ENCODE measurements around the gene NSUN2. TPM values are rescaled to one million over a fixed set of nuclear protein-coding genes. Genes with fewer than 3 reads are reported as not detected.

The NSUN2 gene
- 10 to 100 TPM; 37.7 to 65.8 (median 49.0) TPM for total RNA-seq

GRCh38 chr5:6632888-6633468, at the start of gene NSUN2, which contains the start of gene SRD5A1:
TSS of gene NSUN2 (minus strand) at chr5:6633044. CDS start at chr5:6632979, 65 bp downstream.
TSS of gene SRD5A1 (plus strand) at chr5:6633440. CDS start at chr5:6633577, 137 bp downstream.
- no peaks in the 10 kb centered on the region for H3K9me3 ChIP-seq
- peak within 1 kb of the TSS; percentile 82 to 94 (median 86) for H3K4me3 ChIP-seq
- peaks cover 18 to 71% (median 26%) of the 10 kb centered on the region in 3 donors for H3K4me1 ChIP-seq
- peak; percentile 66 for DNase-seq
- H3K27me3 ChIP-seq = no peaks in the 10 kb centered on the region
- H3K36me3 ChIP-seq = peaks cover 0 to 36% (median 18%) of the 10 kb centered on the region in 3 donors
- H3K27ac ChIP-seq = peak within 1 kb of the TSS; percentile 88 to 96 (median 91)
- 0% methylated on average over 1 to 4 of the region's 66 CpGs for WGBS, 2 donors
- TF ChIP-seq POLR2A (IDR thresholded peaks at IDR 0.05) = peak in 2 of 4 donors; percentile 3 to 8
- TF ChIP-seq, protein P1, sequence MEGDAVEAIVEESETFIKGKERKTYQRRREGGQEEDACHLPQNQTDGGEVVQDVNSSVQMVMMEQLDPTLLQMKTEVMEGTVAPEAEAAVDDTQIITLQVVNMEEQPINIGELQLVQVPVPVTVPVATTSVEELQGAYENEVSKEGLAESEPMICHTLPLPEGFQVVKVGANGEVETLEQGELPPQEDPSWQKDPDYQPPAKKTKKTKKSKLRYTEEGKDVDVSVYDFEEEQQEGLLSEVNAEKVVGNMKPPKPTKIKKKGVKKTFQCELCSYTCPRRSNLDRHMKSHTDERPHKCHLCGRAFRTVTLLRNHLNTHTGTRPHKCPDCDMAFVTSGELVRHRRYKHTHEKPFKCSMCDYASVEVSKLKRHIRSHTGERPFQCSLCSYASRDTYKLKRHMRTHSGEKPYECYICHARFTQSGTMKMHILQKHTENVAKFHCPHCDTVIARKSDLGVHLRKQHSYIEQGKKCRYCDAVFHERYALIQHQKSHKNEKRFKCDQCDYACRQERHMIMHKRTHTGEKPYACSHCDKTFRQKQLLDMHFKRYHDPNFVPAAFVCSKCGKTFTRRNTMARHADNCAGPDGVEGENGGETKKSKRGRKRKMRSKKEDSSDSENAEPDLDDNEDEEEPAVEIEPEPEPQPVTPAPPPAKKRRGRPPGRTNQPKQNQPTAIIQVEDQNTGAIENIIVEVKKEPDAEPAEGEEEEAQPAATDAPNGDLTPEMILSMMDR (IDR thresholded peaks at IDR 0.05) = no peak
- intact Hi-C loops (cut with DNase I) = no loop called here

GRCh38 chr5:6682239-6682638, 49.4 kb upstream of the NSUN2 start:
- TF ChIP-seq, protein P1 (IDR thresholded peaks at IDR 0.05) = no peak
- TF ChIP-seq POLR2A (IDR thresholded peaks at IDR 0.05) = no peak
- 54 to 75% methylated on average over 11 of the region's 11 CpGs for WGBS, 2 donors
- DNase-seq = no peak

DNA sequence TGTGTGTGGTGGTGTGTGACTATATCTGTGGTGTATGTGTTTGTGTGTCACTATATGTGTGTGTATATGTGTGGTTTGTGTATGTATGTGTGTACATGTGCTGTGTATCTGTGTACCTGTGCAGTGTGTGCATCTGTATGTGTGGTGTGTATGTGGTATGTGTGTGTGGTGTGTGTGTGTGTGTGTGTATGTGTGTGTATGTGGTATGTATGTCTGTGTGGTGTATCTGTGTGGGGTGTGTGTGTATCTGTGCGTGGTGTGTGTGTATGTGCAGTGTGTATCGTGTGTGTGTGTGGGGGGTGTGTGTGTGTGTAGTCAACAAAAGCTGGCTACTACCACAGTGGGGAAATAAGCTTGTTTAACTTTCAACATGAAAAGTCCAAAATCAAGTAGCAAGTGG, 48.8 kb upstream of the NSUN2 start:
- Histone ChIP-seq H3K4me1 (no peaks in the 10 kb centered on the region), H3K27me3 (peaks cover 0 to 24% (median 0%) of the 10 kb centered on the region in 4 donors), H3K36me3 (no peaks in the 10 kb centered on the region), H3K27ac (no peak overlapping the region), H3K4me3 (no peak overlapping the region), H3K9me3 (no peaks in the 10 kb centered on the region)
- 46 to 96% methylated on average over 2 of the region's 2 CpGs for WGBS, 2 donors
- intact Hi-C loops (cut with DNase I) = no loop called here
- no peak for DNase-seq
- no peak for TF ChIP-seq POLR2A (IDR thresholded peaks at IDR 0.05)
- TF ChIP-seq, protein P1 (IDR thresholded peaks at IDR 0.05) = no peak

More at GRCh38 chr5:6682239-6682638, 49.4 kb upstream of the NSUN2 start:
- no peaks in the 10 kb centered on the region for H3K9me3 ChIP-seq
- H3K4me1 ChIP-seq = peaks cover 0 to 3% (median 0%) of the 10 kb centered on the region in 3 donors
- intact Hi-C loops (cut with DNase I) = no loop called here
- no peak overlapping the region for H3K27ac ChIP-seq
- no peaks in the 10 kb centered on the region for H3K36me3 ChIP-seq
- no peak overlapping the region for H3K4me3 ChIP-seq
- peaks cover 0 to 24% (median 0%) of the 10 kb centered on the region in 4 donors for H3K27me3 ChIP-seq

DNA sequence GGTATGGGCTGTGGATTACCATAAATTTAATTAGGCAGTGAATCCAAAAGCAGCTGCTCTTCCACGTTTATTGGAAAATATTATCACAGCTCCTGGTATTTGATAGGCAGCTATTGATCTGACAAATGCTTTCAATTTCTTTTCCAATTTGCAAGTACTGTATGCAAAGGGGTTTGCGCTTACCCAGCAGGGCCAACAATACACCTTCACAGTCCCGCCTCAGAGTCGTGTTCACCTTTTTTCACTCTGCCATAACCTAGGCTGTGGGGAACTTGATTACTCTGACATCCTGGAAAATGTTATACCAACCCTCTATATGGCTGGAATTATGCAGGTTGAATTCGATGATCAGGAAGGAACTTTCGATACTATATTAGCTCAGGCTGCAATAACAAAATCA, 48.1 kb upstream of the NSUN2 start:
- Histone ChIP-seq H3K4me1 (no peaks in the 10 kb centered on the region), H3K4me3 (no peak overlapping the region), H3K36me3 (no peaks in the 10 kb centered on the region), H3K27ac (no peak overlapping the region), H3K27me3 (peaks cover 0 to 18% (median 0%) of the 10 kb centered on the region in 4 donors), H3K9me3 (no peaks in the 10 kb centered on the region)
- 57 to 58% methylated on average over 6 of the region's 6 CpGs for WGBS, 2 donors
- no peak for TF ChIP-seq POLR2A (IDR thresholded peaks at IDR 0.05)
- TF ChIP-seq, protein P1 (IDR thresholded peaks at IDR 0.05) = no peak
- intact Hi-C loops (cut with DNase I) = no loop called here
- no peak for DNase-seq

- DNase-seq = no peak
- intact Hi-C loops (cut with DNase I) = no loop called here
- no peaks in the 10 kb centered on the region for H3K9me3 ChIP-seq
- no peak overlapping the region for H3K27ac ChIP-seq
- WGBS, 2 donors = 100% methylated on average over 1 of the region's 1 CpG; no CpG with 5 or more reads in 1 of the 2 donors
- H3K27me3 ChIP-seq = peaks cover 0 to 6% (median 0%) of the 10 kb centered on the region in 4 donors
- no peaks in the 10 kb centered on the region for H3K4me1 ChIP-seq
- no peak overlapping the region for H3K4me3 ChIP-seq
- no peak for TF ChIP-seq POLR2A (IDR thresholded peaks at IDR 0.05)
- TF ChIP-seq, protein P1 (IDR thresholded peaks at IDR 0.05) = no peak
- H3K36me3 ChIP-seq = peaks cover 0 to 3% (median 0%) of the 10 kb centered on the region in 3 donors
Measured at GRCh38 chr5:6678385-6678784, 45.5 kb upstream of the NSUN2 start.

All from esophagus squamous epithelium (tissue), 5 donors.